Measurements from ENCODE around the gene ZNF117.
"Not testable (repeated sequence)": the region's sequence is repeated elsewhere in the genome, so short reads cannot be mapped to it uniquely, and the experiment has no call there.

The ZNF117 gene

GRCh38 chr7:64938540-64938939, 52.3 kb downstream of the ZNF117 start:
- Histone ChIP-seq H3K9ac (ENCODE audit: insufficient read length) (no peak overlapping the region), H3K27ac (no peak overlapping the region), H3K4me3 (no peak overlapping the region), H3K36me3 (ENCODE audit: insufficient read depth, low read length) (no peaks in the 10 kb centered on the region), H3K9me3 (ENCODE audit: low read depth, low read length) (peaks cover 5% of the 10 kb centered on the region; the same call in 1 of the 2 replicates)
- TF ChIP-seq EZH2 (IDR thresholded peaks at IDR 0.05) = no peak
- TF ChIP-seq FOXP2 (optimal IDR thresholded peaks at IDR 0.05; ENCODE audit: control extremely low read depth, extremely low read length, insufficient read depth) = no peak
- TF ChIP-seq POLR2AphosphoS5 (IDR thresholded peaks at IDR 0.05; ENCODE audit: borderline replicate concordance, low read depth, low read length) = no peak
- DNase-seq (ENCODE audit: low read depth, low spot score) = no peak

GRCh38 chr7:64934478-64934877, 56.4 kb downstream of the ZNF117 start:
- Histone ChIP-seq H3K27ac (no peak overlapping the region), H3K9ac (ENCODE audit: insufficient read length) (no peak overlapping the region), H3K36me3 (ENCODE audit: insufficient read depth, low read length) (peaks cover 1% of the 10 kb centered on the region; the same call in 1 of the 2 replicates), H3K4me3 (no peak overlapping the region), H3K9me3 (ENCODE audit: low read depth, low read length) (peaks cover 5% of the 10 kb centered on the region; the same call in 1 of the 2 replicates)
- DNase-seq (ENCODE audit: low read depth, low spot score) = no peak
- TF ChIP-seq POLR2AphosphoS5 (IDR thresholded peaks at IDR 0.05; ENCODE audit: borderline replicate concordance, low read depth, low read length) (no peak), FOXP2 (optimal IDR thresholded peaks at IDR 0.05; ENCODE audit: control extremely low read depth, extremely low read length, insufficient read depth) (no peak), EZH2 (IDR thresholded peaks at IDR 0.05) (no peak)

GRCh38 chr7:64928252-64929187, 62.3 kb downstream of the ZNF117 start:
- not testable (repeated sequence) for H3K27ac ChIP-seq; DNase-seq (ENCODE audit: low read depth, low spot score); H3K9ac ChIP-seq (ENCODE audit: insufficient read length); H3K4me3 ChIP-seq
- Histone ChIP-seq H3K9me3 (ENCODE audit: low read depth, low read length) (peaks cover 17% of the 10 kb centered on the region; the same call in 1 of the 2 replicates), H3K36me3 (ENCODE audit: insufficient read depth, low read length) (peaks cover 51% of the 10 kb centered on the region)
